HL-60 (cell line): ENCODE data around the gene NDUFAF2.

Experiments used
- GABPA ChIP-seq: IDR thresholded peaks from 2 replicates; pipeline ENCODE4 v1.6.1; 2012; ENCODE audit warnings: low read depth
- POLR2AphosphoS5 ChIP-seq: IDR thresholded peaks from 2 replicates; pipeline ENCODE4 v1.6.1; 2012; ENCODE audit warnings: low read depth
- SPI1 ChIP-seq: IDR thresholded peaks from 2 replicates; pipeline ENCODE4 v1.6.1; 2012; ENCODE audit warnings: low read depth, mild to moderate bottlenecking, borderline replicate concordance
- TF ChIP-seq, protein P1 (sequence below): IDR thresholded peaks from one replicate; pipeline ENCODE4 v1.5.1; 2011; ENCODE audit warnings: low read length, control low read depth, inconsistent platforms; ENCODE audit not compliant: insufficient read depth

DNA sequence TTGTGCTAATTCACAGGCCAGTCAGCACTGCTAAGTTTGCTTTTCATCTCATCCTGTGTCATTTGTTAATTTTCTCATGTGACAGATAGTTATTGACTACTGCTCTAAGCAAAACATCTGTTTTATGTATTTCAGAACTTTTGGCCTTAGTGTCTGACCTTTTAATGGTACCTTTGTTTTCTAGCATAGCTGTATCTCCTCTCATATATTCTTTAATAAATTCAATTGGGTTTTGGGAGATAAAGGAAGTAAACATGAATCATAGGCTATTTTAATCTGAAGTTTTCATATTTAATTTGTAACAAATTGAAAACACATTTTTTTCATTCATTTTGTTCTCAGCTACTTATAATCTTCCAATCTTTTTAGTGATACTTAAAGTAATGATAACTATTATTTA, 13.1 kb downstream of the NDUFAF2 start:
- TF ChIP-seq, protein P1, sequence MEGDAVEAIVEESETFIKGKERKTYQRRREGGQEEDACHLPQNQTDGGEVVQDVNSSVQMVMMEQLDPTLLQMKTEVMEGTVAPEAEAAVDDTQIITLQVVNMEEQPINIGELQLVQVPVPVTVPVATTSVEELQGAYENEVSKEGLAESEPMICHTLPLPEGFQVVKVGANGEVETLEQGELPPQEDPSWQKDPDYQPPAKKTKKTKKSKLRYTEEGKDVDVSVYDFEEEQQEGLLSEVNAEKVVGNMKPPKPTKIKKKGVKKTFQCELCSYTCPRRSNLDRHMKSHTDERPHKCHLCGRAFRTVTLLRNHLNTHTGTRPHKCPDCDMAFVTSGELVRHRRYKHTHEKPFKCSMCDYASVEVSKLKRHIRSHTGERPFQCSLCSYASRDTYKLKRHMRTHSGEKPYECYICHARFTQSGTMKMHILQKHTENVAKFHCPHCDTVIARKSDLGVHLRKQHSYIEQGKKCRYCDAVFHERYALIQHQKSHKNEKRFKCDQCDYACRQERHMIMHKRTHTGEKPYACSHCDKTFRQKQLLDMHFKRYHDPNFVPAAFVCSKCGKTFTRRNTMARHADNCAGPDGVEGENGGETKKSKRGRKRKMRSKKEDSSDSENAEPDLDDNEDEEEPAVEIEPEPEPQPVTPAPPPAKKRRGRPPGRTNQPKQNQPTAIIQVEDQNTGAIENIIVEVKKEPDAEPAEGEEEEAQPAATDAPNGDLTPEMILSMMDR = no peak
- no peak for TF ChIP-seq SPI1
- TF ChIP-seq GABPA = no peak
- TF ChIP-seq POLR2AphosphoS5 = no peak
